Measurements from ENCODE around the gene FRS3.

FRS3 gene

GRCh38 chr6:41741625-41742490, 37.8 kb downstream of the FRS3 start:
- no peak for DNase-seq (ENCODE audit: low read depth)

GRCh38 chr6:41740366-41741162, 39.1 kb downstream of the FRS3 start:
- DNase-seq (ENCODE audit: low read depth) = no peak

GRCh38 chr6:41739041-41739440, 40.7 kb downstream of the FRS3 start:
- no peak for DNase-seq (ENCODE audit: low read depth)

GRCh38 chr6:41737591-41738130, 42.0 kb downstream of the FRS3 start:
- no peak for DNase-seq (ENCODE audit: low read depth)

- no peak for DNase-seq (ENCODE audit: low read depth)
These were observed 42.7 kb downstream of the FRS3 start for GRCh38 chr6:41736800-41737555.

GRCh38 chr6:41736186-41736733, 43.4 kb downstream of the FRS3 start:
- DNase-seq (ENCODE audit: low read depth) = no peak

GRCh38 chr6:41735427-41736185, 44.1 kb downstream of the FRS3 start, which contains the start of gene TFEB:
Gene TFEB (minus strand): TSS chr6:41735608. CDS start chr6:41691213, 44,395 bp downstream.
- DNase-seq (ENCODE audit: low read depth) = peak; percentile 82

GRCh38 chr6:41734666-41735426, 44.9 kb downstream of the FRS3 start:
- peak; percentile 30 for DNase-seq (ENCODE audit: low read depth)

GRCh38 chr6:41733707-41734665, 45.7 kb downstream of the FRS3 start:
- DNase-seq (ENCODE audit: low read depth) = peak; percentile 18

GRCh38 chr6:41733360-41733706, 46.4 kb downstream of the FRS3 start:
- no peak for DNase-seq (ENCODE audit: low read depth)

GRCh38 chr6:41732591-41733359, 46.9 kb downstream of the FRS3 start:
- DNase-seq (ENCODE audit: low read depth) = no peak

GRCh38 chr6:41732149-41732548, 47.6 kb downstream of the FRS3 start:
- DNase-seq (ENCODE audit: low read depth) = no peak

- DNase-seq (ENCODE audit: low read depth) = no peak
These were observed 48.1 kb downstream of the FRS3 start for GRCh38 chr6:41731561-41732086.

GRCh38 chr6:41730531-41731436, 48.9 kb downstream of the FRS3 start:
- DNase-seq (ENCODE audit: low read depth) = no peak

- no peak for DNase-seq (ENCODE audit: low read depth)
These were observed 50.1 kb downstream of the FRS3 start for GRCh38 chr6:41729624-41730023.

- no peak for DNase-seq (ENCODE audit: low read depth)
These were observed 50.7 kb downstream of the FRS3 start for GRCh38 chr6:41728954-41729353.
